Epithelial cell of proximal tubule (primary cell): ENCODE measurements around the gene SRD5A1. TPM values are rescaled to one million over a fixed set of nuclear protein-coding genes. Genes with fewer than 3 reads are reported as not detected.

ENCODE experiments used
- DNase-seq: peaks from one replicate; pipeline ENCODE4 v3.0.0-alpha.2; 2011; ENCODE audit warnings: low read depth
- H3K4me3 ChIP-seq: 2 replicates; pipeline ENCODE4 v1.5.1; 2011; ENCODE audit warnings: low read depth, mild to moderate bottlenecking, low read length
- total RNA-seq: library from RNA; depleted of rRNA; stranded (reverse); fragments of >200 nt; gene quantifications from 2 replicates; pipeline ENCODE4 v1.2.3, GENCODE V29; 2015
- TF ChIP-seq, protein P1 (sequence below): conservative IDR thresholded peaks from 2 replicates; pipeline ENCODE4 v1.5.1; 2012; ENCODE audit warnings: low read depth, mild to moderate bottlenecking, low read length

SRD5A1 gene
- total RNA-seq, 1 donor from 2014 or later: 21.4 TPM

DNA sequence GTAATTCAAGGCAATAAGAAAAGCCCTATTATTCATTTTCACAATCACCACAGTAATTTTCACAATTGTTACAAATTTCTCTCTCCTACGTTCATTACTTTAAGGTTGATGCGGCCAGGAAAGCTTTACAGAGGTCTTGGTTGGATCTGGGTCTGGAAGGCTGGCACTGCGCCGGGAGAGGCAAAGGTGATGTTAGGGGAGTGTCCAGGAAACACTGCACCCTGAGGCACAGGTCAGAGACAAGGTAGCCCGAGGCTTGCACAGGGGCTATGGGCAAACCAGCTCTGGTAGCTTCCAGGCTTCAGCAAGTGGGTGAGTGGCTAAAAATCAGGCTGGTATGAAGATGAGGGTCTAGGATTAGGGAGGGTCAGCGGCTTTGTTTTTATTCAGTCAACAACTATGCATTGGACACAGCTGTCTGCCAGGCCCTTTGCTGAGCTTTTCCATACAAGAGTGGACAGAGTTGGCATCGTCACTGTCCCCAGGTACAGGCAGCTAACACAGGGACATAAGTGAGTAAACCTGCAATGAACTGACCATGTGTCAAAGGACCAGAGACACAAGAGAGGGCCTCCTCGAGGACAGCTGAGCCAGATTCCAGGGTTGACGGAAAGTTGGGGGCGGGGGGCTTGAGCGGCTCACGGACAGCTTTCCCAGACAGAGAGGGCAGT, 67.6 kb downstream of the SRD5A1 start:
- H3K4me3 ChIP-seq: no peak overlapping the region
- TF ChIP-seq, protein P1, sequence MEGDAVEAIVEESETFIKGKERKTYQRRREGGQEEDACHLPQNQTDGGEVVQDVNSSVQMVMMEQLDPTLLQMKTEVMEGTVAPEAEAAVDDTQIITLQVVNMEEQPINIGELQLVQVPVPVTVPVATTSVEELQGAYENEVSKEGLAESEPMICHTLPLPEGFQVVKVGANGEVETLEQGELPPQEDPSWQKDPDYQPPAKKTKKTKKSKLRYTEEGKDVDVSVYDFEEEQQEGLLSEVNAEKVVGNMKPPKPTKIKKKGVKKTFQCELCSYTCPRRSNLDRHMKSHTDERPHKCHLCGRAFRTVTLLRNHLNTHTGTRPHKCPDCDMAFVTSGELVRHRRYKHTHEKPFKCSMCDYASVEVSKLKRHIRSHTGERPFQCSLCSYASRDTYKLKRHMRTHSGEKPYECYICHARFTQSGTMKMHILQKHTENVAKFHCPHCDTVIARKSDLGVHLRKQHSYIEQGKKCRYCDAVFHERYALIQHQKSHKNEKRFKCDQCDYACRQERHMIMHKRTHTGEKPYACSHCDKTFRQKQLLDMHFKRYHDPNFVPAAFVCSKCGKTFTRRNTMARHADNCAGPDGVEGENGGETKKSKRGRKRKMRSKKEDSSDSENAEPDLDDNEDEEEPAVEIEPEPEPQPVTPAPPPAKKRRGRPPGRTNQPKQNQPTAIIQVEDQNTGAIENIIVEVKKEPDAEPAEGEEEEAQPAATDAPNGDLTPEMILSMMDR: no peak
- DNase-seq: no peak

DNA sequence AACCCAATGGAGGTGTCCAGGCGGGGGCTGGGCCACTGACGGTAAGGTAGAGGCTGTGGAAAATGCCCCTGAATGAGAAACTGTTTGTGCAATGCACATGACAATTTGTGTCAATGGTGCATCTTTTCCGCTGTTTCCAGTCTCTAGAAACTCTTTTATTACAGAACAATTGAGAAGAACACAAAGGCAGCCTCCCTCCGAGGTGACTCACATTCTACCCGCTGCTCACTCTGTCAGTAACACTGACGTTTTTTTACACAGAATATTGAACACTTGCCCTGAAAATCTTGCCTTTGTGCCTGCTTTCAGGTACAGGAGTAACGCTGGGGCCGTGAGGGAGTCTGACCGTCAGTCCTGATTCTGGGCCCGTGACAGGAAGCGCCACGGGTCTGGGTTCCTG, 68.3 kb downstream of the SRD5A1 start:
- TF ChIP-seq, protein P1: no peak
- DNase-seq: no peak
- no peak overlapping the region for H3K4me3 ChIP-seq

- DNase-seq: no peak
- no peak overlapping the region for H3K4me3 ChIP-seq
- TF ChIP-seq, protein P1: no peak
These were observed 69.4 kb downstream of the SRD5A1 start for GRCh38 chr5:6702633-6703032.

DNA sequence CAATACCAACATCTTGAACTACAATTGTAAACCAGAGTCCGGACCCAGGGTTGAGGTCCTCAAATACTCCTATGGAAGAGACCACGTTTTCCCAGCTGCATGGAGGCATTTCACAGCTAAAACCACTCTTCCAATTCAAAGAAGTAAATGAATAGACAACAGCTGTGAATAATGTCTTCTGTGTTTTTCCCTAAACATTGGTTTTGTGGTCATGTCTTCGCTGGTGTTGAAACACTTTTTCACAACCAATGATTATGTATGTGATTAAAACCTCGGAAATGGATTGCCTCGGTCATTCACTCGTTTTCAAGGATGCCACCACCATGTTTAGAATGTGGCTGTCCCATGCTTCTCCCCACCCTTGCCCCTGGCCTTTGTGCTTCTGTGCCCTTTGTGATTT, 70.6 kb downstream of the SRD5A1 start:
- no peak overlapping the region for H3K4me3 ChIP-seq
- no peak for DNase-seq
- TF ChIP-seq, protein P1: no peak

DNA sequence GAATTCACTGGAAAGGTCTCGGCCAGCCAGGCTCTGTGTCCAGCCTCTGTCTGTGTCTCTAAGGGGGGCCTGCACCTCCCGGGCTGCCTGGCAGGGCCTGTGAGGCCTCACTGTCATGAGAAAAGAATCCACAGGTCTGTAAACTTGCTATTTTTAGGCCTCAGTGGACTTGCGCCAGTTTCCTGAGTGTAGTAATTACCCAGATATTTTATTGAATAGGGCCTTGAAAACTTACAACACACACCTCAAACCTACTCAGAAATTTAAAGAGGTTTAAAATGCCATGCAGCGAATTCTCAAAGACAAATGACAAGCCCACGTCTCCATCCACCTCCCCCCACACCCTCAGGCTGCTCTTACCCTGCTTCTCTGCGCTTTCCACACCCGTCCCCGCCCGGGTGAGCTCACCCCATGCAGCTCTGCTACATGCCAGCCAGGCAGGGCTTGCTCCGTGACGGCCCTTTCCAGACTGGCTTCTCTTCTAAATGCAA, 71.2 kb downstream of the SRD5A1 start:
- H3K4me3 ChIP-seq: no peak overlapping the region
- TF ChIP-seq, protein P1: no peak
- peak; percentile 64 for DNase-seq

- H3K4me3 ChIP-seq: no peak overlapping the region
- TF ChIP-seq, protein P1: no peak
- DNase-seq: no peak
These were observed 71.8 kb downstream of the SRD5A1 start for GRCh38 chr5:6705088-6705487.

DNA sequence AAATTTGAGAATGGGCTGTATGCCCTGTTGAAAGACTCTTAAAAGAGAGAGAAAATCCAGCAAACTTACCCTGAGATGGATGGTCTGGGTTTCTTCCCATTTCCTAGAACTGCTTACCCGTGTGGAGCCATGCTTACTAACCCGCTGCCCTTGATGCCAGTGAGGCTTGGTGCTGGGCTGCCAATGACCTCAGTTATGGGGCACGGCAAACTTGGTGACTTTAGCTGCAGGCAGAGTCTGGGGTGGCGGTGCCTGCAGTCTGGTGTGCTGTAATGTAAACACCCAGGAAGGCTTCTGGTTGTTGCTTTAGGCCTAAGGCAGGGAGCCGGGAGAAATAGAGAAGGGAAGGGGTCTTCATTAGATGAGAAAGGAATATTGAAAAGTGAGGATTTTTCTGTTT, 72.7 kb downstream of the SRD5A1 start:
- no peak overlapping the region for H3K4me3 ChIP-seq
- TF ChIP-seq, protein P1: no peak
- no peak for DNase-seq
